Caki2 (cell line): ENCODE results near the gene B4GALNT1. TPM values are rescaled to one million over a fixed set of nuclear protein-coding genes. Genes with fewer than 3 reads are reported as not detected.
"Not testable (repeated sequence)": the region's sequence is repeated elsewhere in the genome, so short reads cannot be mapped to it uniquely, and the experiment has no call there.

ENCODE experiments used
- DNase-seq: peaks from one replicate; pipeline ENCODE4 v3.0.0-alpha.2; 2015; ENCODE audit warnings: low read depth
- in situ Hi-C: cut with HindIII; loops from 2 replicates; pipeline ENCODE4 v1.10.0; 2016; ENCODE audit warnings: low sequenced_read_pairs, low pct_unique_long_range_greater_than_20kb, mixed read lengths
- total RNA-seq: library from RNA; depleted of rRNA; stranded (reverse); fragments of >200 nt; shearing (Covaris generic); gene quantifications from 2 replicates; pipeline ENCODE4 v1.2.3, GENCODE V29; 2014; ENCODE audit warnings: low replicate concordance

B4GALNT1 gene
- total RNA-seq, 1 experiment from 2014 or later = 64.3 TPM

DNA sequence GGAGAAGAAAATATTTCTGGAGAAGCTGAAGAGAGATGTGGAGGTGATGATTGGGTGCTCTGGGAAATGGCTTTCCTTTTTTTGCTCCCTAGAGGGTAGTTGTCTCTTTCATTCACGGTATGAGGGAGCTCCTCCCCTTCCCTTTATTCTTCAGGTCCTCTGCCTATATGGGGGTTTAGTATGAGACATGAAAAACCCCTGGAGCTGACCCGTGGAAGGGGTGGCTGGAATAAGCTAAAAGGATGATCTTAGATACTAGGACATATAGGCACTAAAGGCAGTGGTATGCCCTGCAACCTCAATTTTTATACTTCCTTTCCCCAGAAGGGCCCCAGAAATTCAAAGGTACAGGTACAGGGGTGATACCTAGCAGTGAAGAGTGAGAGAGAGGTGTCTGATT lies 32.6 kb downstream of the B4GALNT1 start:
- in situ Hi-C loops = no loop called here

DNA sequence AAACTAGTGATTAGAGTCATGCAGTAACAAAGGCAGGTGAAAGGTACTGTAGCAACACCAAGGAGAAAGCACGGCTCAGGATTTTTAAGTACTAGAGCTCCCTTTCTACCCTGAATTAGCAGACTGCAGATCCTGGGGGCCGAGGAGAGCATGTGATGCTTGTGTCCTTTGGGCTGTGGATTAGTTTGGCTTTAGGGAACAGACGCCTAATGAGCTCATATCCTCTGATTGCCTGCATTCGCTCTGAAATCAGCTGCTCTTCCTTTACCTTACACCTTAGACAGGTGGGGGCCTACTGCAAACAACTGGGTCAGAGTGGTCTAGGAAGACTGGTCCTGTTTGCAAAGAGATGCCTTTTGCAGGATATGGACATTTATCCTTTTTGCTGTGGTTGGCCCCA lies 39.8 kb downstream of the B4GALNT1 start:
- in situ Hi-C loops = no loop called here
- DNase-seq = no peak

More for the DNA sequence above, 32.6 kb downstream of the B4GALNT1 start:
- no peak for DNase-seq

DNA sequence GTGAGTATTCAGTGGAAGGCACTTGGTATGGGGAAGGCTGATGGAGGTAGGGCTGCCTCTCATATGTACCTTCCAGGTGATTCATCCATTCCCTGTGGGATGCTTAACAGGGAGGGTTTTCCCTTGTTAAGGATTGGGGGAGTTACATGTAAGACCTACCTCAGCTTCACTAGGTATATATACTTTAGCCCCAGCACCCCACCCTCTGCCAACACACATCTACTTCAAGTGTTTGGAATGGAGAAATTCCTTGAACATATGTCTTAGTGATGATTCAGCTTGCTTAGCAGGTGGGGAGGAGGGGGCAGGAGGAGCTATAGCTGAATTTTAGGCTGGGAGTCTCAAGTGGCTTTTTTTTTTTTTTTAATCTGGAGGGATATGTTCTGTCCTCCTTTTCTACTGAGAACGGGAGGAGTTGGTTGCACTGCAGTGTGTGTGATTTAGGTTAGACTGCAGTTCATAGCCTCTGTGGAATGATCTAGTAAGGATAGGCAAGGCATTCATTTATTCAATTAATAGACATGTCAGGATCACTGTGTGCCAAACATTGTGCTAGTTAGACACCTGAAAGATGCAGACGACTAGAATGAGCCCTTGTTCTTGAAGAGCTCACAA lies 40.3 kb downstream of the B4GALNT1 start:
- in situ Hi-C loops = no loop called here
- DNase-seq = no peak

DNA sequence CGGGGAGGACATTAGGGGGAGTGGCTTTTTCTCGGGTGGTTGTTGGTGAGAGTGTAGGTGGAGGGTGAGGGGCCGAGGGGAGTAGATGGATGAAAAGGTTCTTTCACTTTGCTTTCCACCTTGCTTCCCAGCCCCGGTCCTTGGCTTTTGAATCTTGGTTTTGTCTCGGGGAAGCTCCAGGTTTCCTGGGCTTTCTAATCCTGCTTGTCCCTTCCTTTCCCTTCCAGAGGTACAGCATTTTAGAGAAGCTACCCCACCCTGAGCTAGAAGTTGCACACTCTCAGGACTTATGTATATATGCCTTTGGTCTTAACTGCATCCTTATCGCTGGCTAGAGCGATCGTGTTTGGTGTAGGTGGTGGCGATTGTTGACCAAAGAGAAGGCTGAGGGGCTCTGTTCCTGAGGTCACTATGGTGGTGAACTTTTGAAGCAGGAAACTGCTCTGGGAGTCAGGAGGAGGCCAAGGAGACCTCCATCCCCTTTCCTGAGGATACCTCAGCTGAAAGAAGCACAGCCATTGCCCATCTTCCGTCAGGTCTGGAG lies 41.1 kb downstream of the B4GALNT1 start:
- in situ Hi-C loops = no loop called here
- DNase-seq = no peak

DNA sequence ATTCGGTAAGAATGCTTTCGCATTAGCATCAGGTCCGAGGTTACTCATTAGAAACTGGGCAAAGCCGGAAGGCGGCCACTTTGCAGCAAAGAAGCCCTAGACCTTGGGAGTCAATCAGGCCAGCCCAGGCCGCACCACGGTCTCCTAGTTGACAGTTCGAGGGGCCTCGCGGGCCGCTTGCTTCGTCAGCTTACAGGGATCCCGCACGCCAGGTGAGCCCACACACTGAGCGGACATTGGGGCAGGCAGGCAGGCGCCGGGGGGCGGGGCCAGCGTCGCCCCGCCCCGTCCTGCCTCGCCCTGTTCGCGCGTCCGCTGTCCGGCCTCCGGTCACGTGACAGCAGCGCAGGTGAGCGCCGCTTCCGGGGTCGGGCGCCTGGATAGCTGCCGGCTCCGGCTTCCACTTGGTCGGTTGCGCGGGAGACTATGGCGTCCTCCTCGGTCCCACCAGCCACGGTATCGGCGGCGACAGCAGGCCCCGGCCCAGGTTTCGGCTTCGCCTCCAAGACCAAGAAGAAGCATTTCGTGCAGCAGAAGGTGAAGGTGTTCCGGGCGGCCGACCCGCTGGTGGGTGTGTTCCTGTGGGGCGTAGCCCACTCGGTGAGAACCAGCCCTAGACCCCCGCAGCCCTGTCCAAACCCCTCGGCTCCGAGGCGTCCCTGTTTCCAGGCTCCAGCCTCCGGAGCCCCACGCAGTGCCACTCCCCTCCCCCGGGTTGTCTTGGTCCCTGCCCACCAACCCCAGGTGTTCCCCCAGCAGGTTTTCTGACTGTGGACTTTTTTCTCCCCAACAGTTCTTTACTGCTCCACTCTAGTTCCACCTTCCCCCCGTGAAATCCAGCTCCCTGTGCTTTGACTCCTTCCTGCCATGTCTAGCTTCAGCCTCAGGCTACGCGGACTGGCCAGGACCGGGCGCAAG lies 41.9 kb downstream of the B4GALNT1 start, which contains the start of gene PIP4K2C:
Gene PIP4K2C (plus strand): TSS at position 329 of the 918 bp plus-strand sequence. CDS start 98 bp downstream, at position 427.
- in situ Hi-C loops = no loop called here
- peak; percentile 90 for DNase-seq

DNA sequence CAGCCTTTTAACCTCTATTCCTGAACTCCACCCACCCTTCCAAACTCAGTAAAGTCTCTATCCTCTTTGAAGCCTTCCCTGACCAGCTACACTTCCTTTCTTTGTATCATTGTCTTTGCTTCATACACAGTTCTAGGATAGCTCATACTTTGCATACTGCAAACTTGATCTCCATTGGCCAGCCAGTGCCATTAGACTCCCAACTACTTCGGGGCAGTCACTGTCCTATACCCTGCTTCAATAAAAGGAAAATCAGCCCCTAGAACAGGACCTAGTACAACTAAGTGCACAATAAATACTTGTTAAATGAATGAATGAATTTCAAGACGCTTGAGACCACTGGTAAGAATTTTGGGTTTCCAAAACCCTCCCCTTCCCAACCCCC lies 42.5 kb downstream of the B4GALNT1 start:
- DNase-seq = no peak
- in situ Hi-C loops = no loop called here

DNA sequence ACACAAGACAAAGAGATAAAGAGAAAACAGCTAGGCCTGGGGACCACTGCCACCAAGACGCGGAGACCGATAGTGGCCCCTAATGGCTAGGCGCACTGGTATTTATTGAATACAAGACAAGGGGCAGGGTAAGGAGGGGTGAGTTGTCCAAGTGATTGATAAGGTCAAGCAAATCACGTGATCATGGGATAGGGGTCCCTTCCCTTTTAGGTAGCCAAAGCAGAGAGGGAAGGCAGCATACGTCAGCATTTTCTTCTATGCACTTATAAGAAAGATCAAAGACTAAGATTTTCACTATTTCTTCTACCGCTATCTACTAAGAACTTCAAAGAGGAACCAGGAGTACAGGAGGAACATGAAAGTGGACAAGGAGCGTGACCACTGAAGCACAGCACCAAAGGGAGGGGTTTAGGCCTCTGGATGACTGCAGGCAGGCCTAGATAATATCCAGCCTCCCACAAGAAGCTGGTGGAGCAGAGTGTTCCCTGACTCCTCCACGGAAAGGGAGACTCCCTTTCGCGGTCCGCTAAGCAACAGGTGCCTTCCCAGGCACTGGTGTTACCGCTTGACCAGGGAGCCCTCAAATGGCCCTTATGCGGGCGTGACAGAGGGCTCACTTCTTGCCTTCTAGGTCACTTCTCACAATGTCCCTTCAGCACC lies 43.9 kb downstream of the B4GALNT1 start:
- DNase-seq, in situ Hi-C loops: not testable (repeated sequence)

DNA sequence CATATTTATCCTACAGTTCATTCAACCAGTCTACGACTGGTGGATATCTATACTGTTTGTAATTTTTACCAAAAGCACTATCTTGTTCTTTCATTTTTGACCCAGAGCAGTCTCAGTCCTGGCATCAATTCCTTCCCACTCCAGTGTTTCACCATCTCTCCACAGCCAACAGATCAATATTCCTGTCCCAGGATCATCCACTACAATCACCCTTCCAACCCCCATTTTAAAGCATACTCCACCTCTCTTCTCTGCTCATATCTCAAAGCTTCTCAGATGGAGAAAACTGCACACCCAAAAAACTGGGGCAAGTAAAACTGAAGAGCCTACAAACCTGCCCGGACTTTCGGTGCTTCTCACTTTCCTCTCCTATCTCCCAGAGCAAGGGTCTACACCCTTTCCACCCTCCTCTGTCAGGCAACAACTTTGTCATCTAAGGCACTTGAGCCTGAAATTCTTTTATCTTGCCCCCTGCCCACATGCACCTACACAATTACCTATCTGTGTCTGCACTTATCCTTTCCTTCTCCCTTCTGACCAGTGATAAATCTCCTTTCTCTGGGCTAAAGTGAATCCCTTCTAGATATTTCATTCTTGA lies 46.1 kb downstream of the B4GALNT1 start:
- no peak for DNase-seq
- in situ Hi-C loops = no loop called here

DNA sequence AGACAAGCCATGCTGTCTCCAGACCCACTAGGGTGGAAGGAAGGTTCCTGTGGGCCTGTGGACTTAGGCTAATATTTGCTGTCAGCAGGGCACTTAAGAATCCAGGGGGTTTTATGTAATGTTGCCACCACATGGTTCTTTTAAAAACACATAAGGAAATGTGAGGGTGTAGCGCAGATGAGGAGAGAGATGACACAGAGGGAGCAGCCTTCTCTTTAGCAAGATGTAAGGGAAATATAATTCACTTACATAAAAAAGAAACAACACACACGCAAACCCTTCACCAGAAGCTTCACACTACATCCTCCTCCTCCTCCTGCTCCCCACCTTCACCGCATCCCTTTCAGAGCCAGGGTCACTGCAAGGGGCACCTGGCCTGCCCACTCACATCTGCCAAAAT lies 46.9 kb downstream of the B4GALNT1 start:
- DNase-seq = no peak
- in situ Hi-C loops = no loop called here

DNA sequence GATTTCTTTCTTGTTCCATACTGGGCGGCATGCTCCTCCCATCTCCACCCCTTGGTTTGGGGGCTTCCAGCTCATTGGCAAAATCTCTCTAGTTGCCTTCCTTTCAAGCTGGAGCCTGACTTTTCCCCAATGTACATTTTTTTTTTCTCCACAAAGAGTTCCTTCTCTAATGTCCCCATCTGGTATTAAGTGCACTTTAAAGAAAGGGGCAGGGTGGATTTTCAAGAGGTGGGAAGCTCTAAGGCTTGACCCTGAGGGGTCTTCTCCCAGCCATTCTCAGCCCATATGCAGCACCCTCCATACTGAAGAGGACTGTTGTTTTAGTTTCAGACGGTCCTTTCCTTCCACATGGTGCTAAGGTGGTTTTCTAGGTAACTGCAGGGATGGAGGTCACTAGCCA lies 47.8 kb downstream of the B4GALNT1 start:
- in situ Hi-C loops = no loop called here
- DNase-seq = no peak

DNA sequence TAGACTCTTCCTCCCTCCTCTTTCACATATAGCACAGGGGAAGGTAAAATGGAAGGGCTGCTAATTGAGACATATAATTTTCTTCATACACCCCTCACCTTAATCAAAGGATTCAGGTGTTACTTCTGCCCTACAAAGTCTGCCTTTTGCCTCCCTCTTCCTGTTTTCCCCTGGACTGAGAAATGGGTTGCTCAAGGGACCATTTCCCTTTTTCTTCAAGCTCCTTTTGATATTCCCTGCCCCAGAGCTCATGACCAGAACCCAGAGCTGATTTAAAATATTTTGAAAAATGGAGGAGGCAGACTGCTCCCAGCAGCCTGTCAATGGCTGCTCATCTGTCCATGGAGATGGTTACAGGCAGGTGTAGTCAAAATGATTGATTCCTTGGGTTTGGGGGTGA lies 48.3 kb downstream of the B4GALNT1 start:
- in situ Hi-C loops = no loop called here
- no peak for DNase-seq

DNA sequence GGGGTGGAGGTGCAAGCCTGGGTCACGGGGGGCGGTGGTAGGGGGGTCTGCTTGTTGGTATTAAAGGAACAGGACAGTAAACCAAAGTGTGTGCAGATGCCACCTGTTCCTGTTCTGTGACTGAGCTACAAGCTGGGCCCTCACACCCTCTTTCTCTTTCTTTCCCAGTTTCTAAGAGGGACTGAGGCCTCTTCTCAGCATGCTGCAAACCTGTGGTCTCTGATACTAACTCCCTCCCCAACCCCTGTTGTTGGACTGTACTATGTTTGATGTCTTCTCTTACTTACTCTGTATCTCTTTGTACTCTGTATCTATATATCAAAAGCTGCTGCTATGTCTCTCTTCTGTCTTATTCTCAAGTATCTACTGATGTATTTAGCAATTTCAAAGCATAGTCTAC lies 49.0 kb downstream of the B4GALNT1 start:
- in situ Hi-C loops = no loop called here
- no peak for DNase-seq

DNA sequence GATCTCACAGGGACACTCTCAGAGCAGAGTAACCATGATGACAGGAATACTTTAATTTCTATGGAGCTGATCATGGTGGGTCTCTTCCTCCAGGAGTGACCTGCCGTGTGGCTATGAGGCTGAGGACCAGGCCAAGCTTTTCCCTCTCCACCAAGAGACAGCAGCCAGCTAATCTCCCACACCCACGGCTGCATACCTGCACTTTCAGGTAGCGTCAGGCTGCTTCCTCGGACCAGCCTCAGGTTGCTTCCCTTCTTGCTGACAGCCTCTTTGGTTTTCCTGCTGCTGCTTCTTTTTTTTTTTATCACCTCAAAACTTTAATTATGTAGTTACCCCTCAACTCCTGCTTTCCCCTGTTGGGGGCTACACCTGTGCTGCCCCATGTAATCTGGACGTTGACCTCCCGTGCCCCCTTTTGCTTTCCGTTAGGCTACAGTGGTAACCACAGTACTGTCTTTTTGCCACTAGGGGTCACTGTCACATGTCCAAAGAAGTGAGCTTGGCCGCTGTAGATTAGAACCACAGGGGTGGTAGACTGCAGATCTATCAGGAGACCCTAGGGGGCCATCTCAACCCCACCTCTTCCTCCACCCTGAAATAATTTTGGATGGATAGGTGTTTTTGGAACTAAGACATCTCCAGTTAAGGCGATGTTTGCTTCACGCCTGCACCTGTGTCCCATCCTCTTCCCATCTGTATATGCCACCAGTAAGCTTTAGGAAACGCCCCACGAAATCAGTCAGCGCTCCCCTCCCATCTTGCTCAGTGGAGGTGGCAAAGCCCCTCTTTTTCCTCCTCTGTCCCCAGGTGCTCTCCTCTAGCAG lies 49.8 kb downstream of the B4GALNT1 start:
- in situ Hi-C loops = no loop called here

DNA sequence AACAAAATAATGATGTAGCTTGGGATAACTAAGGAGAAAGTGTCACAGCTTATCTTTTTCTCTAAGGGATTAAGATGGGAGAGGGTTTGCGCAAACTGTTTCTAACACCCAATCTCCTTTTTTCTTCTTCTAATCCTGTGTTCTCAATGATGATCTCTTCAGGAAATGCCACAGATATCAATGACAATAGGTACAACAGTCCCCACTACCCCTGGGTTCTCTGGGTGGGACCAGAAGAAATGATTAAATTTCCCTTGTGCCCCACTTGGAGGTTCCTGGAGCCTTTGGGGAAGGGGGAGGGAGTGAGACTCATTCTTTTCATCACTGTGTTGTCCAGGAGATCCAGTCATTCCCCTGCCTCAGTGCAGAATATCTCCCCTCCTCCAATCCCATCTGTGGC lies 50.6 kb downstream of the B4GALNT1 start:
- DNase-seq = no peak
- in situ Hi-C loops = no loop called here

More for the DNA sequence above, 49.8 kb downstream of the B4GALNT1 start:
- DNase-seq = peak; percentile 70

DNA sequence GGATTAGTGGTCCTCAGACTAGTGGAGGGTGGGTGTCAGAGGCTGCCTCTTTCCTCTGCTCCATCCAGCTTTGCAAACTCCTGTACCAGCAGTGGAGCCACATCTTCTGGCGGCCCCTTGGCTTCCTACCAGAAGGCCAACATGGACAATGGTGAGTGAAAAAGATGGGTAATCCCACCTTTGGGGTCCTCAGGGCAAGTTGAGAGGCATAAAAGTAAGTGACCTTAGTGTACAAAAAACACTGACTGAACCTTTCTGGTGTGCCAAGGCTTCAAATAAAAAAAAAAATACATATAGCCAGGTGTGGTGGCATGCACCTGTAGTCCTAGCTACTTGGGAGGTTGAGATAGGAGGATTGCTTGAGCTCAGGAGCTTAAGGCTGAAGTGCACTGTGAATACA lies 51.2 kb downstream of the B4GALNT1 start:
- in situ Hi-C loops = no loop called here
- no peak for DNase-seq

DNA sequence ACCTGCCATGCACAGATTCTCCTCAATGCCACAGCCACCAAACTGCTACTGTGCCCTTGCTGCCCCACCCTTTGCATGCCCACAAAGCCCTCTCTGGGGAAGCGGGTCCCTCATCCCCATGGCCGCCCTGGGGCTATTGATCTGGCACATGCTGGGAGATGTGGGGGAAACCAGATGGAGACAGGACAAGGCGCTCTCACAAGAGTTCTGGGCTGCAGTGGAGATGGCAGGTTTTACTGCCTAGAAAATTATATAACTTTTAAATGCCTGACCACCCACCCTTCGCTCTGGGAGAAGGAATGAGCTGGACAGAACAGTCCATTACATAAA lies 52.6 kb downstream of the B4GALNT1 start:
- no peak for DNase-seq
- in situ Hi-C loops = no loop called here

DNA sequence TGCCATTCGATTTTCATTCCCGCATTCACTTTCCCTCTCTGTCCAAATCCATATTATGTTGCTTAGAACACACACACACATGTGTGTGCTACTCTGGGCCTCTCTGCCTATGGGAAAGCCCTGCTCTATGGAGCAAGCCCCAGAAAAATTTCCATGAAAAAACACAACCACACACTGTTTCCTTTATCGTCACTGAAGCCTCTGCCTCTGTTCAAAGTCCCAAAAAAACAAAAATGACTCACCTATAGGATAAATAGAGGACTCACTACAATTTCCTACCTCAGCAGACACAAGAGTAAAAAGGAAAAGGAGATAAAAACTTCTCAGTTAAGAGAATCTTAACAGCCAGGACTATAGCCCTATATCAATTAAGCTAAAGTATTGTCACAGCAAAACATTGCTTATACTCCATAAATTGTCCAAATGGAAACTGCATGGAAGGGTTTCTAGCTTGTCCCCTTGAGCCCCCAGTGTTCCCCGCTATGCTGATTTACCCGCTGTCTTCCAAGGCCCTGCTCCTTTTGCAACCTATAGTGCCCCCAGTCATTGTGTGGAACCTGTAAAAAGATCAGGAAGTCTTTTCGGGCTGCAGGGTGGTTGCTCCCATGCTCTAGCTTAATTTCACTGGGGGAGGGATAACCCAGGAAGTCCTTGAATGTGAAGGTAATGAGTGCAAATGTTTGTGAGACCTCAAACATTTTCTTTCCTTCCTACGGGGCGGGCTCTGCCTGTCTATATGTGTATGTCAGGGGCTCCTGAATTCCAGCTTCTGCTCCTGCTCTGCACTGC lies 53.1 kb downstream of the B4GALNT1 start:
- no peak for DNase-seq

More for the DNA sequence above, 53.1 kb downstream of the B4GALNT1 start:
- in situ Hi-C loops = no loop called here
